GM20431 (cell line): Measurements from ENCODE around the gene MLST8.

Experiments
- in situ Hi-C: fragments of 300-500 bp; cut with MseI, MboI; formaldehyde crosslinking; loops from one replicate; pipeline ENCODE4 v1.15.0; 2020; ENCODE audit warnings: low sequenced_read_pairs; ENCODE audit not compliant: unreplicated experiment

The MLST8 gene

GRCh38 chr16:2228161-2228824 lies 23.0 kb downstream of the MLST8 start:
- in situ Hi-C loops: no loop called here

- in situ Hi-C loops: no loop called here
These were observed 23.8 kb downstream of the MLST8 start for GRCh38 chr16:2229091-2229490.

- in situ Hi-C loops: no loop called here
These were observed 24.5 kb downstream of the MLST8 start for GRCh38 chr16:2229632-2230250.

- in situ Hi-C loops: no loop called here
These were observed 25.1 kb downstream of the MLST8 start for GRCh38 chr16:2230376-2230775.

GRCh38 chr16:2231016-2231931 lies 26.0 kb downstream of the MLST8 start:
- in situ Hi-C loops: no loop called here

GRCh38 chr16:2232094-2232990 lies 27.1 kb downstream of the MLST8 start:
- in situ Hi-C loops: no loop called here

GRCh38 chr16:2233046-2233775 lies 28.0 kb downstream of the MLST8 start:
- in situ Hi-C loops: no loop called here

- in situ Hi-C loops: no loop called here
These were observed 28.9 kb downstream of the MLST8 start for GRCh38 chr16:2233872-2234812.

- in situ Hi-C loops: no loop called here
These were observed 29.5 kb downstream of the MLST8 start for GRCh38 chr16:2234813-2235170.

- in situ Hi-C loops: no loop called here
These were observed 30.0 kb downstream of the MLST8 start for GRCh38 chr16:2235234-2235651.

GRCh38 chr16:2235695-2236336 lies 30.6 kb downstream of the MLST8 start:
- in situ Hi-C loops: no loop called here

GRCh38 chr16:2236337-2237101 lies 31.3 kb downstream of the MLST8 start, which contains the start of gene DNASE1L2:
TSS of gene DNASE1L2 (plus strand) at chr16:2236444. CDS start at chr16:2236817, 373 bp downstream.
- in situ Hi-C loops: no loop called here

GRCh38 chr16:2237102-2237482 lies 31.8 kb downstream of the MLST8 start:
- in situ Hi-C loops: no loop called here

- in situ Hi-C loops: no loop called here
These were observed 32.4 kb downstream of the MLST8 start for GRCh38 chr16:2237493-2238149.

- in situ Hi-C loops: no loop called here
These were observed 33.0 kb downstream of the MLST8 start for GRCh38 chr16:2238150-2238837.
